Cardiac fibroblast (primary cell): ENCODE results near the gene TRIM10.

Experiments used
- DNase-seq, 2 donors: peaks; one replicate each; pipeline versions ENCODE4 v3.0.0 to v3.0.0-alpha.2; 2010; ENCODE audit warnings: low read depth in 2 of 2
- H3K4me3 ChIP-seq, 2 donors: replicated peaks in 1 of 2; 1 replicate in 1 of 2; 2 replicates in 1 of 2; pipeline ENCODE4 v1.5.1; 2011; ENCODE audit warnings: low read depth in 2 of 2, low read length in 2 of 2, mild to moderate bottlenecking in 2 of 2, moderate library complexity in 1 of 2
- TF ChIP-seq, protein P1 (sequence below): IDR thresholded peaks from one replicate; pipeline ENCODE4 v1.5.1; 2011; ENCODE audit warnings: low read depth, mild to moderate bottlenecking, low read length, inconsistent platforms

The TRIM10 gene

DNA sequence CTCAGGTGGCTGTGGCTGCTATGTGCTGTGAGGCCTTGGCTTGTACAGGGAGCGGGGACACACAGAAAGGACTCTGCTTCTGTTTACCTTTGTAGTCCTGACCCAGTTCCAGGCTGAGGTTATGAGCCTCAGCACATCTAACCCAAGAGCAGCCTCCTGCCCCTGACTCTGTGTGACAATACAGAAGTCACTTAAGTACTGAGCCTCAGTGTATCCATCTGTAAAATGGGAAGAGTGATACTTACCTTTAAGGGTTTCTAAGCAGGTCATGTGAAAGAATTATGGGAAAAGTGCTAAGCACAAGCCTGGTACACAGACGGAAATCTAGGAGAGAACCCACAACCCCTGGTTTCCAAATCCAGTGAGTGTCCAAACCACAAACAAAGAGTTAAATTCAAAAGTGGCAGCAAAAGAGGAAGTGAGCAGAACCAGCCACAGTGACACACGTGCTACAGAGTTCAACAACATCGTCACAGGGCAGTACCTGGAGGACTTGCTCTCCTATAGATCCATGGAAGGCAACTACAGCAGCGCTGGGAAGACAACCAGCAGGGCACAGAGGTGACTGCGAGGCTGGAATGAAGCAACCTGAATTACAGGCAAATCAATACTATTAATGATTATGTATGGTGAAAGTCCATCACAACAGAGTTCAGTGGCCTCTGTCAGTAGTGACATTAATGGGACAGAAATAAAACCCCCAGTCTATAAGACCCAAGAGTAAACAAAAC lies 39.7 kb upstream of the TRIM10 start:
- DNase-seq = no peak
- H3K4me3 ChIP-seq = no peak overlapping the region
- TF ChIP-seq, protein P1, sequence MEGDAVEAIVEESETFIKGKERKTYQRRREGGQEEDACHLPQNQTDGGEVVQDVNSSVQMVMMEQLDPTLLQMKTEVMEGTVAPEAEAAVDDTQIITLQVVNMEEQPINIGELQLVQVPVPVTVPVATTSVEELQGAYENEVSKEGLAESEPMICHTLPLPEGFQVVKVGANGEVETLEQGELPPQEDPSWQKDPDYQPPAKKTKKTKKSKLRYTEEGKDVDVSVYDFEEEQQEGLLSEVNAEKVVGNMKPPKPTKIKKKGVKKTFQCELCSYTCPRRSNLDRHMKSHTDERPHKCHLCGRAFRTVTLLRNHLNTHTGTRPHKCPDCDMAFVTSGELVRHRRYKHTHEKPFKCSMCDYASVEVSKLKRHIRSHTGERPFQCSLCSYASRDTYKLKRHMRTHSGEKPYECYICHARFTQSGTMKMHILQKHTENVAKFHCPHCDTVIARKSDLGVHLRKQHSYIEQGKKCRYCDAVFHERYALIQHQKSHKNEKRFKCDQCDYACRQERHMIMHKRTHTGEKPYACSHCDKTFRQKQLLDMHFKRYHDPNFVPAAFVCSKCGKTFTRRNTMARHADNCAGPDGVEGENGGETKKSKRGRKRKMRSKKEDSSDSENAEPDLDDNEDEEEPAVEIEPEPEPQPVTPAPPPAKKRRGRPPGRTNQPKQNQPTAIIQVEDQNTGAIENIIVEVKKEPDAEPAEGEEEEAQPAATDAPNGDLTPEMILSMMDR = no peak

DNA sequence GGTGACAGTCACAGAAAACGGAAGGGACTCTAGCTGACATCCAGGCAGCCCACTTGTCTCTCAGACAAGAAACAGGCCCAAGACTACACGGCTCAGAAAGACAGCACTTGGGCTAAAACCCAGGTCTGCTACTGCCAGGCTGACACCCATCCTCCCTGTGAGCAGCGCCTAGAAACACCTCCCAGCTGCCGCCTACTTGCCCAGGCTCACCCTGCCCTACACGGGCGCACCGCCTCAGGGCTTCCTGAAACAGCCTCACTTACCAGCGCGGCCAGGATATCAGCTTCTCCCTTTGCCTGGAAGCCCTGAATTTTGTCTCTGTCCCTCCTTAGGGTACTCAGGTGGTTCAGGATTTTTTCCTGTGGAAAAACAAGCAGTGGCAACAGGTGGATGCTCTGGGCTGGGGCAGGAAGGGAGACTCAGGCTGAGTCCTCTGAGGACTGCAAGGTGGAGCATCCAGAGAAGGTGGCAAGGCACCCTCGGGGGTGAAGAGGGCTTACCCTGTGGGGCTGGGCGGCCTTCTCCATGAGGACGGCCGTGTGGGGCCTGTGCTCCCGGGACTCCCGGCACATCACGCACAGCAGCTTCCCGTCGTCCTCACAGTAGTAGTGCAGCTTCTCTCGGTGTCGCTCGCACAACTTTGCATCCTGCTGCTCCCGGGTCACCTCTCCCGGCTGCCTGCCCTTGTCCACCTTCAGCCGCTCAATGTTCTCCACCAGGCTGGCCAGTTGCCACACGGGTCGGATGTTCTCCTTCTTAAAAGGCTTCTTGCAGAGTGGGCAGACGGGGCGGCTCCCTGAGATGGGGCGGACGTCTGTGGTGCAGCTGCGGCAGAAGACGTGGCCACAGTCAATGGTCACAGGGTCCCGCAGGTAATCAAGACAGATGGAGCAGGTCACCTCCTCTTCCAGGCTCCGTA lies 37.4 kb upstream of the TRIM10 start:
- H3K4me3 ChIP-seq = no peak overlapping the region
- TF ChIP-seq, protein P1 = no peak
- DNase-seq = no peak

DNA sequence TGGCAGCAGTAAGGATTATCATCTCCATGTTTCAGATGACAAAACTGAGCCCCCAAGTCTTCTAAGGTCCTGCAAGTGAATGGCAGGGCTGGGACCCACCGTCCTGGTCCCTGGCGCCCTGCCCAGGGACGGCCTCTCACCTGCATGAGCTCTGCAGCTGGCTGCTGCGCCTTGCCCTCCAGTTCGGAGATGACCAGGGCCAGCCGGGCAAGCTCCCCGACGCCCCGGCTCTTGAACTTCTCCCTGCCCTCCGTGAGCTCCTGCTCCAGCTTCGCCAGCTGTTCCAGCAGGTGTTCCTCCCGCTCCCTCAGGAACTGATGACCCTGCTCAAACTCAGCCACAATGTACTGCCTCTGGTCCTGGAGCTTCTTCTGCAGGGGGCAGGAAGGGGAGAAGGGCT lies 35.4 kb upstream of the TRIM10 start:
- TF ChIP-seq, protein P1 = no peak
- H3K4me3 ChIP-seq = no peak overlapping the region
- DNase-seq = no peak

DNA sequence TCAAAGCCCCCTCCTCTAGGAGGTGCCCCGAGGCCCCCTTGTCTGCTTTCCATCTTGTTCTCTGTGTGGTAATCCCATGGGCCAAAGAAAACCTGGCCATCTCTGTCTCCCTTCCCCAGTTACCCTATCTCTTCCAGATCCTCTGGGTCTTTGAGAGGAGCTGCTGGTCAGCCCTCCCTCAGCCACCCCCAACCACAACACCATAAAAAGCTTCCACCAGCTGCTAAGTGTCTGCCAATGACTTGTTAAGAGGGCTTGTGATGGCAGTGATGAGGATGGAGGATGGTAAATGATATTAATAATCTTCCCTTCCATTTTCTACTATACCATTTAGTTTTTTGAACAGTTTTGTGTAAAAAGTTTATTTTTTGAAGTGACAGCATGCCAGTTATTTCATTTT lies 34.9 kb upstream of the TRIM10 start:
- no peak for DNase-seq
- H3K4me3 ChIP-seq = no peak overlapping the region
- TF ChIP-seq, protein P1 = no peak

DNA sequence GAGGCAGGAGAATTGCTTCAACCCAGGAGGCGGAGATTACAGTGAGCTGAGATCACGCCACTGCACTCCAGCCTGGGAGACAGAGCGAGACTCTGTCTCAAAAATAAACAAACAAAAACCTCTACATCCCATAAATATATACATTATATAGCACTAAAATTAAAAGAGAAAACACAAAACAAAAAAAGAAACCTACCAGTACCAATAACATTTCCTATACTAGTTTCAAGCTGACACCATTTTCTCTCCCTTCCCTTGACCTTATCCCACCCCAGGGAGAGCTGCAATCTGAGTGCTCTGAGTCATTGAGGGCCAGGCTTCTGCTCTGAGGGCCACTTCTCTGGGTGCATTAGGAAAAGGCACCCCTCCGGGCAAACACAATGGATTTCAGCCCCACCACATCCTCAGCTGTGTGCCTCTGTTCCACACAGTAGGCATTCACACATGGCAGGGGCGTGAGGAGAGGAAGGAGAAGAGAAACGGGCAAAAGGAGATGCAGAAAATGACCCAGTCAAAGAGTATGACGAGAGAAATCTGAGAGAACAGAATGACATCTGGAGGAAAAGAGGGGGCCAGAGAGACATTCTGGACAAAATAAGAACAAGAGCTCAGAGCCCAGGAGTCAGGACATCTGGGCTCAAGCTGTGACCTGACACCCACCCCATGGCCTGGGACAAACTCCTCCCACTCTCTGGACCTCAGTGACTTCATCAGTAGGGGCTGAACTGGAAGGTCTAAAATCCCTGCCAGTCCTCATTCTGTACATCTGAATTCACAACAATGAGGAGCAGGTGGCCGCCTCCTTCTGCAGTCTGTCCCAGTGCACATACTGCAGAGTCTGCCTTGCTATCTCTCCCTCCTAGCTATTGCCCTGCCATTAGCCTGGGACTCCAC lies 34.0 kb upstream of the TRIM10 start:
- DNase-seq = no peak
- no peak overlapping the region for H3K4me3 ChIP-seq
- TF ChIP-seq, protein P1 = no peak

DNA sequence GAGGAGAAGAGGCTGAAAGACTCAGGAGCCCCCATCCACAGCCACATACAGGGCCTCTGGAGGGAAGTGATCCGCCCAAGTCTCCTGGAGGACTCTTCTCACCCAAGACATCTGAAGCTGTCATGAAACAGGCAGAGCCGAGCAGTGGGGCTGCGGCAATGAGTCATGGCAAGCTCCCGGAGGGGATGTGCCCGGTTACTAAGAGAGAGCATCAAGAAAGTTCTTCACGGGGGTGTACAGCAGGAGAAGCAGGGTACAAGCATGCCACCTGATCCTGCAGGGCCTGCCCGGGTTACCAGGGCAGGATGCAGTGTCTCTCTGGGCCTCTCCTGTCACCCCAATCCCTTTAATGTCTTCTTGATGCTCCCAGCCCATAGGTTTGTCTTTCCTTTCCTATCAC lies 31.1 kb upstream of the TRIM10 start:
- no peak overlapping the region for H3K4me3 ChIP-seq
- peak in 1 of 2 donors; percentile 21 for DNase-seq
- TF ChIP-seq, protein P1 = no peak
